CD4-positive, CD25-positive, alpha-beta regulatory T cell (primary cell): ENCODE results near the gene DIP2B. TPM values are rescaled to one million over a fixed set of nuclear protein-coding genes. Genes with fewer than 3 reads are reported as not detected.

Experiments used
- ATAC-seq, 2 donors: fragments of 150-1000 bp; cut with Tn5 transposase; one replicate each; pipeline ENCODE4 v1.10.0; 2021; ENCODE audit warnings: low read depth in 2 of 2, moderate number of reproducible peaks in 2 of 2, moderate library complexity in 1 of 2
- DNase-seq, 3 donors: peaks; one replicate each; pipeline versions ENCODE4 v3.0.0 to v3.0.0-alpha.2; 2012 to 2022; ENCODE audit warnings: mixed read lengths in 1 of 3
- H3K27ac ChIP-seq: one replicate; pipeline ENCODE4 v1.7.0; 2013; ENCODE audit warnings: mild to moderate bottlenecking, low read length; ENCODE audit not compliant: insufficient read depth, poor library complexity, severe bottlenecking
- H3K27me3 ChIP-seq: one replicate; pipeline ENCODE4 v1.7.0; 2013; ENCODE audit warnings: low read length; ENCODE audit not compliant: control insufficient read depth, insufficient read depth
- H3K36me3 ChIP-seq: one replicate; pipeline ENCODE4 v1.7.0; 2013; ENCODE audit warnings: mild to moderate bottlenecking, low read length, moderate library complexity; ENCODE audit not compliant: control insufficient read depth, insufficient read depth
- H3K4me1 ChIP-seq: 2 replicates; pipeline ENCODE4 v1.7.0; 2013; ENCODE audit warnings: mild to moderate bottlenecking, low read length; ENCODE audit not compliant: insufficient read depth, control insufficient read depth, poor library complexity, severe bottlenecking
- H3K4me3 ChIP-seq: one replicate; pipeline ENCODE4 v1.7.0; 2013; ENCODE audit warnings: low read depth, mild to moderate bottlenecking, low read length, moderate library complexity
- H3K9me3 ChIP-seq, 2 experiments: 1 replicate in 1 of 2; 2 replicates in 1 of 2; pipeline ENCODE4 v1.7.0; 2013; ENCODE audit warnings: low read length in 2 of 2, mild to moderate bottlenecking in 1 of 2, moderate library complexity in 1 of 2; ENCODE audit not compliant: control insufficient read depth in 2 of 2
- H3K27ac Mint-ChIP-seq, 3 donors: one replicate each; pipeline ENCODE4 v1.8.0; 2020 to 2022; ENCODE audit warnings: mild to moderate bottlenecking in 3 of 3, mixed read lengths in 3 of 3, moderate library complexity in 2 of 3
- H3K27me3 Mint-ChIP-seq: one replicate; pipeline ENCODE4 v1.8.0; 2022; ENCODE audit warnings: mild to moderate bottlenecking, mixed read lengths
- H3K36me3 Mint-ChIP-seq: one replicate; pipeline ENCODE4 v1.8.0; 2020; ENCODE audit warnings: mixed read lengths
- H3K4me1 Mint-ChIP-seq, 4 donors: one replicate each; pipeline ENCODE4 v1.8.0; 2020 to 2022; ENCODE audit warnings: mixed read lengths in 4 of 4, mild to moderate bottlenecking in 1 of 4
- H3K4me3 Mint-ChIP-seq, 4 donors: one replicate each; pipeline ENCODE4 v1.8.0; 2020 to 2022; ENCODE audit warnings: mild to moderate bottlenecking in 4 of 4, mixed read lengths in 4 of 4, moderate library complexity in 3 of 4
- H3K9me3 Mint-ChIP-seq, 7 donors: one replicate each; pipeline ENCODE4 v1.8.0; 2020 to 2022; ENCODE audit warnings: mixed read lengths in 7 of 7, mild to moderate bottlenecking in 3 of 7, moderate library complexity in 2 of 7
- polyA plus RNA-seq, 4 donors: library from polyadenylated mRNA; unstranded; fragments of 300-500 nt; fragmentation: Illumina TruSeq; gene quantifications; one replicate each; pipeline ENCODE4 v1.2.3, GENCODE V29; 2021
- total RNA-seq: library from RNA; stranded (reverse); gene quantifications from one replicate; pipeline ENCODE4 v1.2.3, GENCODE V29; 2022

Gene DIP2B
- total and polyA plus RNA-seq, 5 donors from 2014 or later, result 12.2 to 47.5 (median 15.2) TPM

- Histone ChIP-seq H3K9me3 (no peaks in the 10 kb centered on the region), H3K36me3 (peaks cover 23% of the 10 kb centered on the region), H3K4me3 (no peak overlapping the region), H3K27me3 (no peaks in the 10 kb centered on the region), H3K4me1 (peaks cover 18% of the 10 kb centered on the region), H3K27ac (no peak overlapping the region)
- H3K4me3 Mint-ChIP-seq, result no peak overlapping the region
- no peaks in the 10 kb centered on the region for H3K9me3 Mint-ChIP-seq
- ATAC-seq (no peak), DNase-seq (no peak)
- no peaks in the 10 kb centered on the region for H3K27me3 Mint-ChIP-seq
- H3K4me1 Mint-ChIP-seq, result peaks cover 27 to 45% (median 40%) of the 10 kb centered on the region in 4 donors
- peaks cover 28% of the 10 kb centered on the region for H3K36me3 Mint-ChIP-seq
- peak overlapping the region in 1 of 3 donors; percentile 34 for H3K27ac Mint-ChIP-seq
These were observed 137.3 kb downstream of the DIP2B start for GRCh38 chr12:50642035-50642451.

DNA sequence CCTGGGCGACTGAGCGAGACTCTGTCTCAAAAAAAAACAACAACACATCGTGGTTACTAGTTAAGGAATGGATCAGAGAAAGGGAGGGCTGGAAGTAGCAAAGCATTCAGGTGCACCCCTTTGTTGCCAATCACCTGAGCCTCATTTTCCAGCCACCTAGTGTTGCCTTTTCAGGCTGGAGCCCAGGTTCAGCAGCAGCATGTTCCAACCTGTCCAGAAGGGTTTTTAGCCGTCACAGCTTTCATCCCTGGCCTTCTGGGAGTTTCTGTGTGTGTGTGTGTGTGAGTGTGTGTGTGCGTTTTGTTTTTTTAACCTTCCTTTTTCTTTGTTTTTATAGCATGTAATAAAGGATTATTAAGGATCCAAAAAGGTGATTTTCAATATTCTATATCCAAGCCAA is 138.0 kb downstream of the DIP2B start:
- Mint-ChIP-seq H3K4me3 (no peak overlapping the region), H3K27me3 (no peaks in the 10 kb centered on the region), H3K4me1 (peaks cover 21 to 38% (median 33%) of the 10 kb centered on the region in 4 donors), H3K9me3 (no peaks in the 10 kb centered on the region), H3K27ac (no peak overlapping the region), H3K36me3 (peaks cover 34% of the 10 kb centered on the region)
- Histone ChIP-seq H3K27me3 (no peaks in the 10 kb centered on the region), H3K4me1 (peaks cover 14% of the 10 kb centered on the region), H3K9me3 (no peaks in the 10 kb centered on the region), H3K4me3 (no peak overlapping the region), H3K27ac (no peak overlapping the region), H3K36me3 (peaks cover 23% of the 10 kb centered on the region)
- no peak for DNase-seq
- no peak for ATAC-seq

DNA sequence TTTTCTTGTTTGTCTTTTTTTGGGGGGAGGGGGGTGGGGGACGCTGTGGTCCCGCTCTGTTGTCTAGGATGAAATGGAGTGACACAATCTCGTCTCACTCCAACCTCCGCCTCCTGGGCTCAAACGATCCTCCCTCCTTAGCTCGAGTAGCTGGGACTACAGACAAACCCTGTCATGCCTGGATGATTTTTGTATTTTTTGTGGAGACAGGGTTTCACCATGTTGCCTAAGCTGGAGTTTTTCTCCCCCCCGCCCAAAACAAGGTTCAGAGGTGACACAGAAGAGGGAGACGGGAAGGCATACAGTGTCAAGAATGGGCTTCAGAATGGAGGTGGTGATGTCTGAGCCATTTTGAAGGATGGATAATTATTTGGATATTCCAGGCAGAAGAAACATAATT is 142.2 kb downstream of the DIP2B start:
- Mint-ChIP-seq H3K36me3 (peaks cover 30% of the 10 kb centered on the region), H3K4me1 (peaks cover 8 to 17% (median 9%) of the 10 kb centered on the region in 4 donors), H3K27ac (no peak overlapping the region), H3K9me3 (no peaks in the 10 kb centered on the region), H3K4me3 (no peak overlapping the region), H3K27me3 (no peaks in the 10 kb centered on the region)
- DNase-seq, result no peak
- Histone ChIP-seq H3K36me3 (peaks cover 11% of the 10 kb centered on the region), H3K4me3 (no peak overlapping the region), H3K4me1 (peaks cover 3% of the 10 kb centered on the region), H3K27ac (no peak overlapping the region), H3K27me3 (no peaks in the 10 kb centered on the region), H3K9me3 (no peaks in the 10 kb centered on the region)
- ATAC-seq, result no peak

DNA sequence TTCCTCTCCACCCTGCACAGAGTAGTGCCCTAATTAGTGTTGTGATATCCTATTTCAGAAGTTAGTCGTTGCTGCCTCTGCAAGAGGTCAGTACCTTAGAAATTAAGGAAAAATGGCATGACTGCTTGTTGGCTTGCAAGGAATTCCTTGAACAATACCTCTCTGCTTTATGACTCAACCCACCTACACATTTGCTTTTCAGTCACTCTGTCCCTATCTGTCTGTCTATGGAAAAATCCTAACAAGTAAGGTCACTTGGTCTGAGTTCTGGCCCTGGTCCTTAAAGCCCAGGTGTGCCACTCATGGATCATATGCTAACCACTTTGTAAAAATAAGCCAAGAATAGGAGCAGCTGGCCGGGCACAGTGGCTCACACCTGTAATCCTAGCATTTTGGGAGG is 142.7 kb downstream of the DIP2B start:
- H3K4me1 Mint-ChIP-seq, result peaks cover 5 to 15% (median 8%) of the 10 kb centered on the region in 4 donors
- H3K36me3 Mint-ChIP-seq, result peaks cover 27% of the 10 kb centered on the region
- H3K9me3 ChIP-seq, result no peaks in the 10 kb centered on the region

GRCh38 chr12:50650285-50650684 is 145.5 kb downstream of the DIP2B start:
- no peak overlapping the region for H3K4me3 ChIP-seq
- Mint-ChIP-seq H3K9me3 (no peaks in the 10 kb centered on the region), H3K27me3 (no peaks in the 10 kb centered on the region), H3K27ac (peak overlapping the region in 2 of 3 donors; percentile 7 to 61), H3K4me1 (peaks cover 9 to 27% (median 17%) of the 10 kb centered on the region in 4 donors), H3K4me3 (no peak overlapping the region), H3K36me3 (peaks cover 16% of the 10 kb centered on the region)
- H3K27ac ChIP-seq, result no peak overlapping the region
- no peaks in the 10 kb centered on the region for H3K36me3 ChIP-seq
- ATAC-seq (no peak), DNase-seq (no peak)
- no peaks in the 10 kb centered on the region for H3K9me3 ChIP-seq
- H3K4me1 ChIP-seq, result peaks cover 3% of the 10 kb centered on the region
- H3K27me3 ChIP-seq, result no peaks in the 10 kb centered on the region

More for the DNA sequence above, 142.7 kb downstream of the DIP2B start:
- ATAC-seq (no peak), DNase-seq (no peak)
- Mint-ChIP-seq H3K27ac (peak overlapping the region in 1 of 3 donors; percentile 14), H3K4me3 (no peak overlapping the region), H3K27me3 (no peaks in the 10 kb centered on the region), H3K9me3 (no peaks in the 10 kb centered on the region)
- H3K27ac ChIP-seq, result no peak overlapping the region
- no peaks in the 10 kb centered on the region for H3K27me3 ChIP-seq
- peaks cover 8% of the 10 kb centered on the region for H3K36me3 ChIP-seq
- peaks cover 3% of the 10 kb centered on the region for H3K4me1 ChIP-seq
- no peak overlapping the region for H3K4me3 ChIP-seq

GRCh38 chr12:50655374-50655921 is 150.7 kb downstream of the DIP2B start:
- H3K36me3 ChIP-seq, result peaks cover 6% of the 10 kb centered on the region
- peaks cover 18% of the 10 kb centered on the region for H3K36me3 Mint-ChIP-seq
- no peaks in the 10 kb centered on the region for H3K27me3 Mint-ChIP-seq
- no peaks in the 10 kb centered on the region for H3K27me3 ChIP-seq
- H3K4me3 Mint-ChIP-seq, result no peak overlapping the region
- H3K27ac ChIP-seq, result no peak overlapping the region
- no peaks in the 10 kb centered on the region for H3K9me3 ChIP-seq
- peaks cover 3% of the 10 kb centered on the region for H3K4me1 ChIP-seq
- H3K4me3 ChIP-seq, result no peak overlapping the region
- no peak for DNase-seq
- no peak for ATAC-seq
- no peaks in the 10 kb centered on the region for H3K9me3 Mint-ChIP-seq
- H3K27ac Mint-ChIP-seq, result peak overlapping the region in 1 of 3 donors; percentile 32
- H3K4me1 Mint-ChIP-seq, result peaks cover 18 to 29% (median 25%) of the 10 kb centered on the region in 4 donors

GRCh38 chr12:50659260-50659659 is 154.5 kb downstream of the DIP2B start:
- H3K4me3 Mint-ChIP-seq, result no peak overlapping the region
- DNase-seq (no peak), ATAC-seq (no peak)
- peaks cover 18% of the 10 kb centered on the region for H3K36me3 Mint-ChIP-seq
- no peaks in the 10 kb centered on the region for H3K27me3 ChIP-seq
- H3K4me1 ChIP-seq, result no peaks in the 10 kb centered on the region
- peaks cover 18 to 33% (median 21%) of the 10 kb centered on the region in 4 donors for H3K4me1 Mint-ChIP-seq
- H3K36me3 ChIP-seq, result peaks cover 21% of the 10 kb centered on the region
- no peaks in the 10 kb centered on the region for H3K9me3 Mint-ChIP-seq
- no peak overlapping the region for H3K27ac ChIP-seq
- no peaks in the 10 kb centered on the region for H3K27me3 Mint-ChIP-seq
- H3K9me3 ChIP-seq, result no peaks in the 10 kb centered on the region
- H3K4me3 ChIP-seq, result no peak overlapping the region
- H3K27ac Mint-ChIP-seq, result peak overlapping the region in 2 of 3 donors; percentile 6 to 8
